NCI-H1105 treated with DMSO at 0.1 percent for 48 hours (cell line): ENCODE measurements around the gene WFDC5.
"Not testable (repeated sequence)": the region's sequence is repeated elsewhere in the genome, so short reads cannot be mapped to it uniquely, and the experiment has no call there.

Experiments used
- DNase-seq: peaks from one replicate; lab custom pipeline; 2025; lab: John Stamatoyannopoulos, UW

The WFDC5 gene, protein sequence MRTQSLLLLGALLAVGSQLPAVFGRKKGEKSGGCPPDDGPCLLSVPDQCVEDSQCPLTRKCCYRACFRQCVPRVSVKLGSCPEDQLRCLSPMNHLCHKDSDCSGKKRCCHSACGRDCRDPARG

DNA sequence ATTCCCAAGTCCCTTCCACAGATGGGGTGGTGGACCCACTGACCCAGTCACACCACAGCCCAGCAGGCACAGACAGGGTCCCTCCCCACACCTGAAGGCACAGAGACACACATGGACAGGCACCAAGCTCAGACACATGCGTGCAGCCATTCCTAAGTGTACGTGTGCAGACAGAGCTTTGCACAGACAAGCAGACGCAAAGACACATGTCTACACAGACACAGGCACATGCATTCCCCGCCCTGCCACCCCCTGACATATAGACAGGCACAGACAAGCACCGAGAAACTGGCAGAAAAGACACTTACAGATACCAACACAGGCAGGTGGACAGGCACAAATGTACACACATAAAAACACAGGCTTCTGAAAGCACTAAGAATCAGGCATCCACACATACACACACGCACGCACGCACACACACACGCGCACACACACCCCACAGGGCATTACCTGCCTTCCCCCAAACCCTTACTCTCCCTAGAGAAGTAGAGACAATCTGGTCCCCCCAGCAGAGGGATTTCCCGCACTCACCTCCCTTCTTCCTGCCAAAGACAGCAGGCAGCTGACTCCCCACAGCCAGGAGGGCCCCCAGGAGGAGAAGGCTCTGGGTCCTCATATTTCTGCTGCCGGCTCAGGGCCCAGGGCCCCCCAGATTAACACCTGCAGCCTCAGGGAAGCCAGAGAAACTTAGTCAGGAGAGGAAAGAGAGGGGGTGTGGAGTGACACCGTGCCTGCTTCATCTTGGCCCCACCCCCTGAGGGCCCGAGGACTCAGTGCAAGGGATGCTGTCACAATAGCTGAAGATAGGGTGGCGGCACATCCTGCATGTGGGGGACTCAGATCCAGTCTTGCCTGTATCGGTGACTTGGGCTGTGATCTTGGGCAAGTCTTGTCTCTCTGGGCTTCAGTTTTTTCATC is at the start of gene WFDC5:
Gene WFDC5, minus strand, starts transcription at position 710 of the 921 bp plus-strand sequence. Its CDS starts 91 bp downstream, at position 619.
- no peak for DNase-seq

DNA sequence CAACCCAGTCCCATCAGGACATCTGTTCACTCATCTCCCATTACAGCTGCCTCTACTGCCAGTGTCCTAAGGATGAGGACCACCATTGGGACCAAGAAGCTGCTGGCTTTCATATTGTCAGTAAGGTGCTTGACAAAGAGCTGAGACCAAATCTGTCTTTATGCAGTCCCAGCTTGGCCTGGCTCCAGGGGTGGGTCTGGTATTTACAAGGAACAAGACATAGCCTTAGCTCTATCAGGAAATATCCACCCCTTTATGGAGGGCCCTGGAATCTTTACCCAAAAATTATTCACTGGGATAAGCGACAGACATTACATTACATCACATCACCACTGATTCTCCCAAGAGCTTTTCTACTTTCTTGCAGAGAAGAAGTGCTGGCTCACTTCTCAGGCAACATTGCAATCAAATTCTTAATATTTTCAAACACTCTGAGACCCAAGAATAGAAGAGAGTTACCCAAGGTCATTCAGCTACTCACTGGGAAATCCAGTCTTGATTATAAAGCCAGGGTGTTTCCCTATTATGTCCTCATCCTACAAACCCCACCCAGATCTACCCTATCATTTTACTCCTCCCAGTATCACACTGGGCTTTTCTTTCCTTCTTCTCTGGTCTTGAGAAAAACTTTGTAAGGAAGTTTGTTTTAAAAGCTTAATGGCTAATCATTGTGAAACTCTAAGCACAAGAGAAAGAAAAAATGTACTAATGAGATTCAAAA is 48.3 kb upstream of the WFDC5 start:
- DNase-seq: no peak

DNA sequence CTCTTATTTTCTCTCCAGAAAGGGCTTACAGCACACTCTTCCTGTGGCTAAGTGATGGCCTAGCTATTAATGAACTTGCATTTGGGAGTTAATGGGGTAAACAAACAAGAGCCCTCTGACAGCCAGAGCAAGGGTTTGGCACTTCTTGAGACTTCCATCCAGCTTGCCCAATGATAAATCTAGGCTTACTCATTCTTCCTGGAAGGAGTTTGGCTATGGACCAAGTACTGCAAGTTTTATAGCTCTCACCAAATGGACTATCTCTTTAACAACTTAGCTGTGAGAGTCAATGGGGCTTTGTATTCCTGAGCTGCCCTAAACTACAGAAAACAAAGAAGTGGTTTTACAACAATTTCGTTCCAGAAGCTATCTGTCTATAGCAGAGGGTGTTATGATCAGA is 43.0 kb upstream of the WFDC5 start:
- peak; percentile 36 for DNase-seq

DNA sequence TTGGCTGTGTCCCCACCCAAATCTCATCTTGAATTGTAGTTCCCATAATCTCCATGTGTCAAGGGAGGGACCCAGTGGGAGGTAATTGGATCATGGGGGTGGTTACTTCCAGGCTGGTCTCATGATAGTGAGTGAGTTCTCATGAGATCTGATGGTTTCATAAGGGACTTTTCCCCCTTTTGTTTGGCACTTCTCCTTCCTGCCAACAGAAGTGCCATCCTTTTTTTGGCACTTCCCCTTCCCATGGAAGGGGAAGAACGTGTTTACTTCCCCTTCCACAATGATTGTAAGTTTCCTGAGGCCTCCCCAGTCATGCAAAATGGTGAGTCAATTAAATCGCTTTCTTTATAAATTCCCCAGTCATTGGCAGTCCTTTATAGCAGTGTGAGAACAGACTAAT is 41.7 kb upstream of the WFDC5 start:
- DNase-seq: no peak

DNA sequence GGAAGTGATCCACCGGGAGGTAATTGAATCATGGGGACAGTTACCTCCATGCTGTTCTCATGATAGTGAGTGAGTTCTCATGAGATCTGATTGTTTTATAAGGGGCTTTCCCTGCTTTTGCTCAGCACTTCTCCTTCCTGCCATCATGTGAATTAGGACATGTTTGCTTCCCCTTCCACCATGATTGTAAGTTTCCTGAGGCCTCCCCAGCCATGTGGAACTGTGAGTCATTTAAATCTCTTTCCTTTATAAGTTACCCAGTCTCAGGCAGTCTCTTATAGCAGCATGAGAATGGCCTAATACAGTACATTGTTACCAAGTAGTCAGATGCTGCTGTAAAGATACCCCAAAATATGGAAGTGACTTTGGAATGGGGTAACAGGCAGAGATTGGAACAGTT is 39.8 kb upstream of the WFDC5 start:
- not testable (repeated sequence) for DNase-seq

DNA sequence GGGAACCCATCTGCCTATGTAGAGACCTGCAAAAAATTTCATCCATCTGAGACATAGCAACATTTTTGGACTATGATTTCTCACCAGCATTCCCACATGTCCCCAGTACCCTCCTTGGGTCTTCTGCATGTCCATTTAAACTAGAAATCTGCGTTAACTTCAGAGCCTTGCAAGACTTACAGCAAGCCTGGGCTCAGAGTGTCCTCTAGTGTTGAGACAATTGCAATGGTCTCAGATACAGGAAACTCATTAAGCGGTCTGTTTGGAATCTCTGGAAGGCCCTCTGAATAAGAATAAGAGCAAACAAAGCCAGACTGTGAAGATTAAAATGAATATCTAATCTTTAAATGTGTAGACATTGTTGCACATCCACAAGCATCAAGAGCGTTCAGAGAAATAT is 39.2 kb upstream of the WFDC5 start:
- DNase-seq: no peak

DNA sequence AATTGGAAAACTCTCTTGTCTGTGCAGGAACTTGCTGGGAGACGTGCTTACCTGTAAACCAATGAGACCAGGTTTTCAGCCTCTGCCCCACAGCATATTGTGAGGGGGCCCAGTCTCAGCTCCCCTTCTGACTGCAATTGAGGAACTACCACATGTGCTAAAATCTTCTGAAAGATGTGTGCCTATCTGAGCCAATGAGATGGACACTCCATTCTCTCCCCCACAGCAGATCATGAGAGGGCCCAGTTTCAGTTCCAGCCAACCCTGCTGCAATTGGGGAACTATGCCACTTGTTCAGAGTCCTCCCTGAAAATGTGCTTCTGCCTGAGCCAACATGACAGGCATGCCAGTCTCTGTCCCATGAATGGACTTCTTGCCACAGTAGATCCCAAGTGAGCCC is 38.8 kb upstream of the WFDC5 start:
- DNase-seq: no peak

DNA sequence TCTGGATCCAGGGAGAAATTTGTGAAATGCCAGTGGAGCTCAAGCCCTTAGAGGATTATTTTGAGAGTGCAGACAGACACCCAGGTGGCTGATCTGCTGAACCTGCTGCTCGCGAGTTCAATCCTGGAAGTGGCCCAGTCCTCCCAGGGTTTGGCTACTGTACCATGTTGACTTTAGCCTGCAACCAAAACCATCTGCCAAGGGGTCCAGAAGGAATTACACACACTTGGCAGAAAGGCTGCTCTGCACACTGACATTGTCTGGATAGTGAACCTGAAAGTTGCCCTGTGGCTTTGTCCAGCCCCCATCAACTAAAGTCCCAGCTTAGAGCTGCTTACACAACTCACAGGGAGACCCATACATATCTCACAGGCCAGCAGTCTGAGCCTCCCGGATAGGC is 38.2 kb upstream of the WFDC5 start:
- DNase-seq: no peak

DNA sequence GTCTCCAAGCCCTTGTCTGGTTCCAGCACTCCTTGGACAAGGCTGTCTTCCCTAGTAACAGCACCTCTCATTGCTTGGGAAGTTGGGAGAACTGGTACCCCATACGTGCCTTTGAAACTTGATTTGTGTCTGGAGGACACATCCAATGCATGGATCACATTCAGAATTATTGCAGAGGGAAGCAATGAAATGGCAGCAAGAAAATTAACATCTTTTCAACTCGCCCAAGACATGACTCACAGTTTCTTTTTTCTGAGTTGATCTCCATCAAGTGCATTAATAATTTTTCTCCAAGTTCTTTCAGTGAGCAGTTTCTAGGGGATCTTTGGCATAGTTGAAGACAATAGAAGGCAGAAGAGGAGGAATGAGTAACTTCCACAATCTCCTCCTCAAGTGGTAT is 37.4 kb upstream of the WFDC5 start:
- DNase-seq: no peak

DNA sequence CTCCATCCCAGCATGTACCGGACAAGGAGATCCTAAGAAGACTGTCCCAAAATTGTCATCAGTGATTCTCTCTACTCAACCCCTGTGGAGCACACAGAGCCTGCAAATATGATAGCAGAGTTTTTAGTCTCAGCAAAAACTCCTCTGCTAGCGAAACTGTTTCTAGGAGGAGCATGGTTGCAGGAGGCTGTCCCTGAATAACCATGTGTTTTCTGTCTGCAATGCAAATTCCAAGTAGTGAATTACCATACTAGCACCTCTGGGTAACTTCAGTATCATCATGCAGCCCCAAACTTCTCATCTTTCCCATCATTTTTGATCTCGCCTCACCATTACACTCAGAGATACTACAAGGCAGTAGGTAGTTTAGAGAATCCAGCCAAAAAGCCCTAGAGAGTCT is 34.1 kb upstream of the WFDC5 start:
- DNase-seq: no peak

DNA sequence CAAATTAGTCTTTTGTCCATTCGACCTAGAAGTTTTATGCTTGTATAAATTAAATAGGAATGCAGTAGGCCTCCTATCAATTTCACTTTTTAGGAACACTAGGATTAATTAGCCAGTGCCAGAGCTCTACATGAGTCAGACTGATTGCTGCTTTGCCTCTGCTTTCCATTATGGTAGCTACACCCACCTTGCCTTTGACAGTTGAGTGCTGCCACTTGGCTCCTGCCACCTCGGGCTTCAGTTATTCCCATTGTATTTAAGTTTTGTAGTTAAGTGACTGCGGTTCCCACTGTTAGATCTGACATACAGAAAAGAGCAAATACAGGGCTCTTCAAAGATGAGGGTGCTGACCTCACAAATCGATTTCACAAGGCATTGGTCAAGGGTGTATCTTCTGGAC is 25.9 kb upstream of the WFDC5 start:
- no peak for DNase-seq

DNA sequence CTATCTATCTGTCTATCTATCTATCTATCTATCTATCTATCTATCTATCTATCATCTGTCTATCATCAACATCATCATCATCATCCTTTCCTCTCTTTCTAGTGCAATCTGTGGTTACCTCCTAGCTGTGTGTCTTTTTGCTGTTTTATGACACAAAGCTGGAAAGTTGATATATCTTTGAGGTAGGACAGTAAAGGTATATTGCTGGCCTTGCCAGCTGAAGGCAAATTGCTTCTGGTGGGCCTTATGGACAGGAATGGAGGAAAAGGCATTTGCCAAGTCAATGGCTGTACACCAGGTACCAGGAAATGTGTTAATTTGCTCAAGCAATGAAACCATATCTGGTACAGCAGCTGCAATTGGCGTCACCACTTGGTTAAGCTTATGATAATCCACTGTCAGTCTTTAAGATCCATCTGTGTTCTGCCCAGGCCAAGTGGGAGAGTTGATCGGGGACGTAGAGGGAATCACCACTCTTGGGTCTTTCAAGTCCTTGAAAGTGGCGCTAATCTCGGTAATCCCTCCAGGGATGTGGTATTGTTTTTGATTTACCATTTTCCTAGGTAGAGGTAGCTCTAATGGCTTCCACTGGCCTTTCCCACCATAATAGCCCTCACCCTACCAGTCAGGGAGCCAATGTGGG is 24.9 kb upstream of the WFDC5 start:
- DNase-seq: not testable (repeated sequence)

DNA sequence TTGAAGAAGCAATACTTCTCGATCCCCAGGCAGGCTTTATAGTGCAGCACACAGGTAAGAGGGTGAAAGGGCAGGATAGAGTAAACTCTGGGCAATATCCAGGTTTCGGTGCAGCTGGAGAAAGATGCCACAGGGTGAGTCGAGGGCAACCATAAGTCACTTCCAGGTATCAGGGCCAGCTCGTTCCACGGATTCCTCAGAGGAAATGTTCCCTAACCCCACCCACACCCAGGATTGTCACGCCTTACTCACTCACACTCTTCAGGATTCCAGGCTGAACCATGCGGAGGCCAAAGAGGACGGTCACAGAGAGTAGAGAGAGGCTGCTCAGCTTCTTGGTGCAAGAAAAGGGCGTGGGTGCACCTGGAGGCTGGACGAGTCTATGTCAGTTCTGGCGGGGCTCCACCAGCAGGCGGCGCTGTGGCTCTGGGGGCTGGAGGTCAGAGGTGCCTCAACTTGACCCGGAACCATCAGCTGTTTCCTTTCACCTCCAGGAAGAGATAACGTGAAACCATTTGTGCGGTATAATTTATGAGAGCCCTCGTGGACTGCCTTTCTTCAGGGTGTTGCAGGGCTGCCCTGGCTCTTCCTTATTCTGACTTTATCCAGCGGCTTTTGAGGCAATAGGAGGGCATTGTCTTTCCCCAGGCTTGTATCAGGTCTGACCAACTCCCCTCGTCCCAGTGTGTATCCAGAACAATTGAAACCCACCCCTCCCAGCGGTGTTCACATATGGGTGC is 23.8 kb upstream of the WFDC5 start:
- peak; percentile 25 for DNase-seq

DNA sequence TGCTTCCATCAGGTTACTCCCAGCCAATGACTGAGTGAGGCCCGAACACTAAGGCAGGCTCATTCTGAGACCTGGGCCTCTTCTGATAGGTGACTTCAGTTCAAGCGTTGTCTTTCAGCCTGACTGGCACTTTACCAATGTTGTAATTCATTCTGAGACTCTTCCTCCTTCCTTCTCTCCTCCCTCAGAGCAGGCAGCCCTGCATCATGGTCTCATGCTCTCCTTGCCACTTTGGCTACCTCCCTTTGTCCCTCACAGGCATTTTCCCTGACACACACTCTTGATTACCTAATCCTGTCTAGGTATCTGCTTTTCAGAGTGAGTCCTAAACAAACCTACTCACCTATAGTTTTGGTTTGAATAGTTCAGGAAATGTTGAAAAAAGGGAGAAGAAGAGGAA is 21.9 kb upstream of the WFDC5 start:
- DNase-seq: no peak

DNA sequence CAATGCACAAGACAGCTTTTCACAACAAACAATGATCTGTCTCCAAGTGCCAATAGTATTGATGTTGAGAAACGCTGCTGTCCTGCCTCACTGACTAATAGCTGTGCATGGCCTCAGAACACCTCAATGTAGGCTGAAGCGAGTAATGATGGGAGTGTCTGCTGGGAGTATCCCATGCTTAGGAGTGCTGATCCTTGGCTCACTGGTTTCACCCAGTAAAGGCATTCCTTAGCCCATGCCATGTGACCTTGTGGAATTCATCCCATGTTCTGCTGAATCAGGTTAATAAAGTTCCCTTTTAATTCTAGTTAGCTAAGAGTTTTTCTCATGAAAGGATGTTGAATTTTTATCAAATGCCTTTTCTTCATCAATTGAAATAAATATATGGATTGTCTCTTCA is 13.1 kb upstream of the WFDC5 start:
- no peak for DNase-seq

DNA sequence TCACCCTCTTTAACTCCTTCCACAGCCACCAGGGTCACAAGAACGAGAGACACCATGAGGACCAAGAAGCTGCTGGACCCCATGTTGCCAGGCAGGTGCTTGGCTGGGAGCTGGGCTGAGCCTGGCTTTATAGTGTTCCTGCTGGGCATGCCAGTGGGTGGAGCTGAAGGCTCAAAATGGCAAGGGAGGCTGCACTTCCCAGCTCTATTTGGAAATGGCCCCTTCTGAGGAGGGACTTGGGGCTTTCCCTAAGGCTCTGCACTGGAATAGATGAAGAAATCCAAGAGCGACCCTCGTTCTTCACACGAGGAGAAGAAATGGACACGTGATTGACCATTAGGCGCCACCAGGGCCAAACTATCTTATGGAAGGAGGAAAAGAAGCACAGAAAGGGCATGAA is 9.4 kb upstream of the WFDC5 start, which contains the start of gene WFDC12:
Gene WFDC12, minus strand, starts transcription at position 101 of the 400 bp plus-strand sequence. Its CDS starts 18 bp downstream, at position 83.
- no peak for DNase-seq

DNA sequence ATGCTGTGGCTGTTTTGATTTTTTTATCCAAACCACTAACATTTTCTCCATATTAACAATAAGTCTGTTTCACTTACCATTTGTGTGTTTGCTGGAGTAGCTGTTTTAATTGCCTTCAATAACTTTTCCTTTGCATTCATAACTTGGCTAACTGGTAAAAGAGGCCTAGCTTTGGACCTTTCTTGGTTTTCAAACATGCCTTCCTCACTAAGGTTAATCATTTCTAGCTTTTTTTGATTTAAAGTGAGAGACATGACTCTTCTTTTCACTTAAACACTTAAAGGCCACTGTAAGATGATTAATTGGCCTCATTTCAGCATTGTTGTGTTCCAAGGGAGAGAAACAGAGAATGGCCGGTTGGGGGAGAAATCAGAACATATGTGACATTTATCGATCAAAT is 6.4 kb upstream of the WFDC5 start:
- DNase-seq: no peak

DNA sequence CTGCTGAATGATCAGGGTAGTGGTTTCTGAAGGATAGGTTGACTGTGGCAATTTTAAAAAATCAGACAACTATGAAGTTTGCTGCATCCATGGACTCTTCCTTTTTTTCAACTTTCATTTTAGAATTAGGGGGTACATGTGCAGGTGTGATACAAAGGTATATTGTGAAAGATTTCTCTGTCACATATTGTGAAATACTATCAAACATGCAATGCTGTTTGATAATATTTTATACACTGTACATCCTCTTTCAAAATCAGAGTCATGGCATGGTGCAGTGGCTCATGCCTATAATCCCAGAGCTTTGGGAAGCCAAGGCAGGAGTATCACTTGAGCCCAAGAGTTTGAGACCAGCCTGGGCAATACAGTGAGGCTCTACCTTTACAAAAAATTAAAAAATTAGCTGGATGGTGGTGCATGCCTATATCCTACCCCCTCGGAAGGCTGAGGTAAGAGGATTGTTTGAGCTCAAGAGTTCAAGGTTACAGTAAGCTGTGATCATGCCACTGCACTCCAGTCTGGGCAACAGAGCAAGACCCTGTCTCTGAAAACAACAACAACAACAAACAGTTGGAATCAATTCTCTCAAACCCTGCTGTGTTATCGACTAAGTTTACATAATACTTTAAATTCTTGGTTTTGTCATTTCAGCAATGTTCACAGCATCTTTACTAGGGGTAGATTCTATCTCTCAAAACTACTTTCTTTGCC is 4.7 kb upstream of the WFDC5 start:
- DNase-seq: no peak

DNA sequence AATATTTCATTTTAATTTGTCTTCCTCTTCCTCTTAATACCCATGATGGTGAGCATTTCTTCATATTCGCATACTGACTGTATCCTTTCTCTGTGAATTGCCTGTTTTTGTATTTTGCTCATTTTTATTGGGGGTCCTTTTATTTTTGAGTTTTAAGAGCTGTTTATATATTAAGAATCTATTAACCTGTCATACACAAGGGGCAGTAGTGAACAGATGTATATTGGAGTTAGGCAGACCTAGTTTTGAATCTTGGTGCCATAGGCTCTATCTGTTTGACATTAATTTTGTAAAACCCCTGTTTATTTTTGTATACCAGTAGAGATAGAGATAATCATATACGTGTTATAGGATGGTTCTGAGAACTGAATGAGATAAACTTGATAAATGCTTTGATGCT is 3.1 kb upstream of the WFDC5 start:
- DNase-seq: no peak

DNA sequence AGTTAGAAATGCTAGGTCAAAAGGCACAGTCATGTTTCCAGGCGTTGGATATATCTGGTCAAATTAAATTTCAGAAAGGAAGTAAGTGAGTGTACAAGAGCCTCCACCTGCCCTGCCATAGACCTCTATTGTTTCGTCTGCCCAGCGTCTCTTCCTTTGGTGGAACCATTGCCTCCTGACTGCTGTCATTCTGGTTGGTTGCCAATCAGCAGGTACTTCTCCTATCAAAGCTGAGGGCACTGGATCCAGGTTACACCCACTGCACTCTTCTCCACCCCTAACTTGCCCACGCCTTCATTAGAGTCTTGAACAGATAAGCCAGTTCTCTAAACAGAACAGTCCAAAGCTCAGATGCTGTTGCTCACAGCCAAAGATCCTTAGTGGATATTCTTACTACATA is 2.6 kb upstream of the WFDC5 start:
- no peak for DNase-seq

DNA sequence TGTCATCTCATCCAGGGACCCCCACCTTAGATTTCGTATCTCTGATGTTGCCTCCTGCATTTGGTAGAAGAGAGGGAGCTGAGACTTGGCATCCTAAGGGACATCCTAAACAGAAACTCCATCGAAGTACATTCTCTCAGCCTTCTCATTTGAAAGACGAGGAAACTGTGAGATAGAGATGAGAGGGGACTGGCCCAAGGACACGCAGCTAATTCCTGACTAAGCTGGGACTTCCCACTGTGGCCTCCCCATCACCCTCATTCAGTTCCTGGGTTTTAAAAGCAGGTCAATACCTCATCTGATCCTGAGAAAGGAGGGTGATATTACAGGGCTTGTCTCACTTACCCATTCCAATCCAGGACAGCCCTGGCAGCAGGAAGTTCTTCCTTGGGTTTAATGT is 855 bp upstream of the WFDC5 start:
- no peak for DNase-seq
